Smooth muscle cell (in vitro differentiated cells): ENCODE results near the gene DNAJC12. TPM values are rescaled to one million over a fixed set of nuclear protein-coding genes. Genes with fewer than 3 reads are reported as not detected.

Experiments used
- DNase-seq: peaks from one replicate; lab custom pipeline; 2025; ENCODE audit not compliant: unreplicated experiment; lab: John Stamatoyannopoulos, UW
- H2AFZ ChIP-seq: fragments of 200-600 bp; sonication (generic); 2 replicates; pipeline ENCODE4 v1.6.0; 2016; ENCODE audit warnings: antibody characterized with exemption, low read depth, mild to moderate bottlenecking
- H3F3A ChIP-seq: fragments of 200-600 bp; sonication (generic); 2 replicates; pipeline ENCODE4 v1.6.0; 2017; ENCODE audit warnings: antibody characterized with exemption, low read depth
- H3K27ac ChIP-seq: fragments of 200-600 bp; sonication (generic); 2 replicates; pipeline ENCODE4 v1.5.1; 2016; ENCODE audit warnings: low read depth, mild to moderate bottlenecking
- H3K27me3 ChIP-seq: fragments of 200-600 bp; sonication (generic); 2 replicates; pipeline ENCODE4 v1.6.1; 2016; ENCODE audit warnings: low read depth, mild to moderate bottlenecking
- H3K36me3 ChIP-seq: fragments of 200-600 bp; sonication (generic); 2 replicates; pipeline ENCODE4 v1.5.1; 2016; ENCODE audit warnings: low read depth
- H3K4me1 ChIP-seq: fragments of 200-600 bp; sonication (generic); 2 replicates; pipeline ENCODE4 v1.5.1; 2016; ENCODE audit warnings: low read depth
- H3K4me2 ChIP-seq: fragments of 200-600 bp; sonication (generic); 2 replicates; pipeline ENCODE4 v1.6.0; 2016; ENCODE audit warnings: mild to moderate bottlenecking
- H3K4me3 ChIP-seq: fragments of 200-600 bp; sonication (generic); 2 replicates; pipeline ENCODE4 v1.5.1; 2016; ENCODE audit warnings: mild to moderate bottlenecking
- H3K79me2 ChIP-seq: fragments of 200-600 bp; sonication (generic); 2 replicates; pipeline ENCODE4 v1.6.0; 2016; ENCODE audit warnings: low read depth, mild to moderate bottlenecking
- H3K9ac ChIP-seq: fragments of 200-600 bp; sonication (generic); 2 replicates; pipeline ENCODE4 v1.6.0; 2016; ENCODE audit warnings: low read depth
- H3K9me3 ChIP-seq: fragments of 200-600 bp; sonication (generic); replicated peaks from 2 replicates; pipeline ENCODE4 v1.5.1; 2016; ENCODE audit warnings: low read depth
- H4K20me1 ChIP-seq: fragments of 200-600 bp; sonication (generic); 2 replicates; pipeline ENCODE4 v1.6.0; 2016; ENCODE audit warnings: low read depth
- WGBS: methylation state at CpG from one replicate; pipeline ENCODE4 v1.1.7; 2016; ENCODE audit warnings: low lambda C conversion rate; 5-methylcytosine and 5-hydroxymethylcytosine counted together
- polyA plus RNA-seq: library from polyadenylated mRNA; unstranded; fragments of >200 nt; fragmentation: Nextera tagmentation; extraction: Ambion mirVana; gene quantifications from 2 replicates; pipeline ENCODE4 v1.2.1, GENCODE V29; 2016
- total RNA-seq: library from RNA; depleted of rRNA; stranded (reverse); fragments of >200 nt; gene quantifications from 2 replicates; pipeline ENCODE4 v1.2.3, GENCODE V29; 2014
- TF ChIP-seq, protein P1 (sequence below): fragments of 200-600 bp; sonication (generic); IDR thresholded peaks from 2 replicates; pipeline ENCODE4 v1.5.1; 2017; ENCODE audit warnings: borderline replicate concordance, mild to moderate bottlenecking, antibody characterized with exemption; ENCODE audit not compliant: insufficient read depth, poor library complexity, severe bottlenecking

Gene DNAJC12
- total and polyA plus RNA-seq, 2 experiments from 2014 or later: 0.82 to 2.1 TPM

DNA sequence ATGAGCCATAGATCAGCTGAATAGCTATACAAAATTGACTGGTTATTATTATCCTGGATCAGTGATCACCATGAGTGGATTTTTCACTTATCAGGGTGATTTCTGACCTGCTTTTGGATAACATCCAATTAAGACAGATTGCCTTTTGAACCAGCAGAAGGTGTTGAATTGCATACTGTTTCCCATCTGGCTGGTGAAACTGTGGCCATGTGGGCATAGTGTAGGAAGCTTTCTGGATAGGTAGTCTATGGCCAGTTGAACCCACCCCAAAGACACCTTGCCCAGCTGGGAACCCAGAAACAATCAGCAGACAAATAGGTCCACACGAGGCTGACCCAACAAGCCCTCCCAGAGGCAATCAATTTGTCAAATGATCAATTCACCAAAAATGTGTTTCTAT lies 29.3 kb downstream of the DNAJC12 start:
- Histone ChIP-seq H2AFZ (no peak overlapping the region), H3K27me3 (no peaks in the 10 kb centered on the region), H3K9ac (no peak overlapping the region), H3K79me2 (no peaks in the 10 kb centered on the region), H3K4me1 (no peaks in the 10 kb centered on the region), H3K36me3 (no peaks in the 10 kb centered on the region), H3K4me2 (no peak overlapping the region), H3F3A (no peaks in the 10 kb centered on the region), H3K4me3 (no peak overlapping the region), H4K20me1 (no peaks in the 10 kb centered on the region), H3K27ac (no peak overlapping the region), H3K9me3 (no peaks in the 10 kb centered on the region)
- DNase-seq: no peak
- TF ChIP-seq, protein P1, sequence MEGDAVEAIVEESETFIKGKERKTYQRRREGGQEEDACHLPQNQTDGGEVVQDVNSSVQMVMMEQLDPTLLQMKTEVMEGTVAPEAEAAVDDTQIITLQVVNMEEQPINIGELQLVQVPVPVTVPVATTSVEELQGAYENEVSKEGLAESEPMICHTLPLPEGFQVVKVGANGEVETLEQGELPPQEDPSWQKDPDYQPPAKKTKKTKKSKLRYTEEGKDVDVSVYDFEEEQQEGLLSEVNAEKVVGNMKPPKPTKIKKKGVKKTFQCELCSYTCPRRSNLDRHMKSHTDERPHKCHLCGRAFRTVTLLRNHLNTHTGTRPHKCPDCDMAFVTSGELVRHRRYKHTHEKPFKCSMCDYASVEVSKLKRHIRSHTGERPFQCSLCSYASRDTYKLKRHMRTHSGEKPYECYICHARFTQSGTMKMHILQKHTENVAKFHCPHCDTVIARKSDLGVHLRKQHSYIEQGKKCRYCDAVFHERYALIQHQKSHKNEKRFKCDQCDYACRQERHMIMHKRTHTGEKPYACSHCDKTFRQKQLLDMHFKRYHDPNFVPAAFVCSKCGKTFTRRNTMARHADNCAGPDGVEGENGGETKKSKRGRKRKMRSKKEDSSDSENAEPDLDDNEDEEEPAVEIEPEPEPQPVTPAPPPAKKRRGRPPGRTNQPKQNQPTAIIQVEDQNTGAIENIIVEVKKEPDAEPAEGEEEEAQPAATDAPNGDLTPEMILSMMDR: no peak
- WGBS: 67% methylated on average over 1 of the region's 1 CpG

DNA sequence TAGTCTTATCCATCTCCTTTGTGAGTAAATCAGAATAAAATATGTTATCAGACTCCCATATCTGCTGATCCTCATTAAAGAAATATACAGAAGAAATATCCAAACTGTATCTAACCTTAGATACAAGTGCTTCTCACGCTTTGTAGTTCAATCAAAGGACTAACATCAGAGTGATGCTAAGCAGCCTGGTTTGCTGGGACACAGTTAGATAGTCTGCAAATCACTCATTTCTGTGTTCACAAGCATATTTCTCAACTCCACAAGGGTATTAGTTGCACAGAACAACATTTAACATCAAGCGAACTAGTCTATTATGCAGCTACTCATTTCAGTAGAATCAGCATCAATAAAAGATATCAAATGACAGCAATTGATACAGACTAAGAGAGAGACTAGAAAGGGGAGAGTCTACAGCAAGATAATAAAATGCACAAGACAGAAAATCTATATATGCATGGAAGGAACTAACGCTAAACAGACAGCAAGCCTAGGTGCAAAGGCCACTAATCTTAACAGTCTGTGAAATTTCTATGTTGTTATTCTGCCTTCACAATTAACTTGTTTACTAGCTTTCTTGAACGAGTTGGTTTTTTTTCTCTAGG lies 30.0 kb downstream of the DNAJC12 start:
- no peak for DNase-seq
- no peaks in the 10 kb centered on the region for H3K27me3 ChIP-seq
- no peaks in the 10 kb centered on the region for H4K20me1 ChIP-seq
- no peak overlapping the region for H3K9ac ChIP-seq
- WGBS: 75% methylated on average over 4 of the region's 4 CpGs
- H3F3A ChIP-seq: no peaks in the 10 kb centered on the region
- H3K36me3 ChIP-seq: no peaks in the 10 kb centered on the region
- H3K4me3 ChIP-seq: no peak overlapping the region
- no peak overlapping the region for H2AFZ ChIP-seq
- H3K4me2 ChIP-seq: no peak overlapping the region
- H3K27ac ChIP-seq: no peak overlapping the region
- no peaks in the 10 kb centered on the region for H3K9me3 ChIP-seq
- TF ChIP-seq, protein P1: no peak
- no peaks in the 10 kb centered on the region for H3K4me1 ChIP-seq
- no peaks in the 10 kb centered on the region for H3K79me2 ChIP-seq

DNA sequence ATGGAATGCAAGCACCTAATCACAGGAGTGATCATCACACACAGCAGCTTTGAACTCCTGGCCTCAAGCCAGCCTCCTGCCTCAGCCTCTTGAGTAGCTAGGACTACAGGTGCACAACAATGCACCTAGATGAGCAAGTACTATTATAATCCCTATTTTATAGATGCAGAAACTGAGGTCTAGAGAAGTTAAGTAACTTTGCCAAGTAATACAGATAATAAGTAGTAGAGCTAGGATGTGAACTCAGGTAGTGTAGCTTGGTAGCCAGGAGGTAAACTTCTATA lies 33.7 kb downstream of the DNAJC12 start:
- no peaks in the 10 kb centered on the region for H3K27me3 ChIP-seq
- no peak overlapping the region for H3K27ac ChIP-seq
- no peak overlapping the region for H2AFZ ChIP-seq
- no peaks in the 10 kb centered on the region for H3K79me2 ChIP-seq
- TF ChIP-seq, protein P1: no peak
- no peak overlapping the region for H3K4me3 ChIP-seq
- H4K20me1 ChIP-seq: no peaks in the 10 kb centered on the region
- H3K4me1 ChIP-seq: no peaks in the 10 kb centered on the region
- H3F3A ChIP-seq: no peaks in the 10 kb centered on the region
- DNase-seq: no peak
- H3K4me2 ChIP-seq: no peak overlapping the region
- H3K9ac ChIP-seq: no peak overlapping the region
- no peaks in the 10 kb centered on the region for H3K9me3 ChIP-seq
- H3K36me3 ChIP-seq: no peaks in the 10 kb centered on the region

DNA sequence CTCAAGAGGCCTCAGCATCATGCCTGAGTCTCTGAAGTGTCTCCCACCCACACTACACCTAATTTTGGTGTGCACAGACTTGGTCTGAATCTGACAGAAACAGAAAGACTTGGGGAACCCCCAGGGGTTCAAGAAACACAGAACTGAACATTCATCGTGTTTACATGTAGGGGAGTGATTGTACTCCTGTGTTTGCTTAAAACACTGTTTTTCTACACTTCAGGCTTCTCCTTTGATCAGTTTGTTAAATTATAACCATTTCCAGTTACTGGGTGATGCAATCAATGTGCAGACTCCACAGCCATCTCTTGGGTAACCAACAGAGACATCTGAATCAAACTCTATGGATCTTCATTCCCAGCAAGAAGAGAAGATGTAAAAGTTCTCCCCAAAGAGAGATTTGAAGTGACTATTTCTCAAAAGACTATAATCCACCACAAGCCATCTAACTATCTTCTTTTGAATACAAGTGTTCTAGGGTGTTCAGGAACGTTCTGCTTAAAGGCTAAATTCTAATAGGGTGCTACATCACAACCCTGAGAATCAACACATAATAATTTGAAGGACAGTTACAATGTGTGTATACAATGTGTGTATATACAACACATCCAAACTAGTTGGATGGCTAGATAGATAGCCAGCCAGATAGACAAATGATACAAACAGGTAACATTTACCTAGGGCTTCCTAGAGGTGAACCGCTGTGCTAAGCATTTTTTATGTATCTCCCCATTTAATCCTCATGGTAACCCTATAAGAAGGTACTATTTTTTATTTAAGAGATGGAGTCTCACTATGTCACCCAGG lies 34.2 kb downstream of the DNAJC12 start:
- H3K27ac ChIP-seq: no peak overlapping the region
- DNase-seq: no peak
- no peak overlapping the region for H3K4me2 ChIP-seq
- no peaks in the 10 kb centered on the region for H3F3A ChIP-seq
- H3K36me3 ChIP-seq: no peaks in the 10 kb centered on the region
- no peak overlapping the region for H3K4me3 ChIP-seq
- no peaks in the 10 kb centered on the region for H3K79me2 ChIP-seq
- no peaks in the 10 kb centered on the region for H4K20me1 ChIP-seq
- TF ChIP-seq, protein P1: no peak
- WGBS: 95% methylated on average over 3 of the region's 3 CpGs
- H3K27me3 ChIP-seq: no peaks in the 10 kb centered on the region
- H3K4me1 ChIP-seq: no peaks in the 10 kb centered on the region
- H3K9me3 ChIP-seq: no peaks in the 10 kb centered on the region
- no peak overlapping the region for H2AFZ ChIP-seq
- no peak overlapping the region for H3K9ac ChIP-seq
